Measurements from ENCODE around the gene AKTIP.
"Not testable (repeated sequence)": the region's sequence is repeated elsewhere in the genome, so short reads cannot be mapped to it uniquely, and the experiment has no call there.

The AKTIP gene

DNA sequence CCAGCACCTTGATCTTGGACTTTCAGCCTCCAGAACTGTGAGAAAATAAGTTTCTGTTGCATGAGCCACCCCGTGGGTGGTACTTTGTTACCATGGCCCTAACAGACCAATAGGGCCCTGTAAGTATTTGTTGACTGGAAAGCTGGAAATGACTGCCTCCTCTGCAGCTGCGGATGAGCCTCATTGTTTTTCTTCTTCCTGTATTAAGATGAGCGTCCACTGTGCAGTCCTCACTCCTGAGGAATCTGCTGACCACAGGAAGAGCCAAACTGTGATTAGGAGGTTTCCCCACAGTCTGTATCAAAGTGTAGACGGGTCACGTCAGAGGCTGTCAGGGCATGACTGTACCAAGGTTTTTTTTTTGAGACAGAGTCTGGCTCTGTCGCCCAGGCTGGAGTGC lies 12.2 kb upstream of the AKTIP start:
- no peak for DNase-seq

DNA sequence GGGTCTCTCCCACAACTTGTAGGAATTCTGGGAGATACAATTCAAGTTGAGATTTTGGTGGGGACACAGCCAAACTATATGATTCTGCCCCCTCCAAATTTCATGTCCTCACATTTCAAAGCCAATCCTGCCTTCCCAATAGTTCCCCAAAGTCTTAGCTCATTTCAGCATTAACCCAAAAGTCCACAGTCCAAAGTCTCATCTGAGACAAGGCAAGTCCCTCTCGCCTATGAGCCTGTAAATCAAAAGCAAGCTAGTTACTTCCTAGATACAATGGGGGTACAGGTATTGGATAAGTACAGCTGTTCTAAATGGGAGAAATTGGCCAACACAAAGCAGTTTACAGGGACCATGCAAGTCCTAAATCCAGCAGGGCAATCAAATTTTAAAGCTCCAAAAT lies 9.8 kb upstream of the AKTIP start:
- DNase-seq, result not testable (repeated sequence)

DNA sequence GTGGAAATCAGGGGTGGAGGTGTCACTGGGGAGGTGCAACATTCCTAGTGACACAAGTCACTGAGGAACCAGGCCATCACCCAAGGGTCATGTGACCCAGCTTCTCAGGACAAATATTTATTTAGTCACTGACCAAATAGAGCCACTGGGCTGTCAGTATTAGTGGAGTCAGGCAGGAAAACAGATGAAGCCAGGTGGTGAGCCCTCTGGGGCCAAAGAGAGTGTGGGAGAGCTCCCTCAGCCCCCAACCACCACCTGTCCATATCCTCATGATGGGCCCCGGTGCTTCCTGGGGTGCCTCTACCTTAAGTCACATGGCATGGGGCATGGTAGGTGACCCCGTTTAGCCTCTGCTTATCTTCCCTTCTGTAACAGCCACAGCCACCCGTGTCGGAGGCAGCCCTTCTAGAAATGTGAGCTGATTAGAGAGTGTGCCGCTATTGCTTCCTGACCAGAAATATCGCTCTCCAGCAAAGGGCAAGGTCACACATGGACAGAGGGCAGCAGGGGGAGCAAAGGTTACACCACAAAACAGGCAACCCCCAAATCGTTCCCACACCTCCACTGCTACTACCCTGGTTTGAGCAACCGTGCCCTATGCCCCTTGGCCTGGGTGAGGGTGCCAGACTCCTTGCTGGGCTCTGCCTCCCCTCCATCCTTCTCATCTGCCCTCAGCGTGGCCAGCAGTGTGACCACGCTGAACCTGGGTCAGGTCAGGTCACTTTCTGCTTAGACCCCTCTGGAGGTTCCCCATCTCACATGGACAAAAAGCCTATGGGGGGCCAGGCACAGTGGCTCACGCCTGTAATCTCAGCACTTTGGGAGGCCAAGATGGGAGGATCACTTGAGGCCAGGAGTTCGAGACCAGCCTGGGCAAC lies 8.6 kb upstream of the AKTIP start:
- DNase-seq, result no peak

DNA sequence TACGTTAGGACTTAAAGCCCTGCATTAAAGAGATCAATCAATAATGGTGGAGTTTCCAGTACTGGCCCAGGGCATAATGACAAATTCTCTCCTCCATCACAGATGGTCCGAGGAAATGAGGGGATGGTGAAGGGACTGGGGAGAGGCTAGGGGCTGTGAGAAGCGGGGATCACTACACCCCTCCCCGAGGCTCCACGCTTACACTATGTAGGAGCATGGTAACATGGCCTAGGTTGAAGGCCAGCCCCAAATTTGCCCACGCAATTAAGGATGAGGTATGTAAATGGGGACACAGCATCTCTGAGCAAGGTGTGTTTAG lies 8.0 kb upstream of the AKTIP start:
- DNase-seq, result no peak

DNA sequence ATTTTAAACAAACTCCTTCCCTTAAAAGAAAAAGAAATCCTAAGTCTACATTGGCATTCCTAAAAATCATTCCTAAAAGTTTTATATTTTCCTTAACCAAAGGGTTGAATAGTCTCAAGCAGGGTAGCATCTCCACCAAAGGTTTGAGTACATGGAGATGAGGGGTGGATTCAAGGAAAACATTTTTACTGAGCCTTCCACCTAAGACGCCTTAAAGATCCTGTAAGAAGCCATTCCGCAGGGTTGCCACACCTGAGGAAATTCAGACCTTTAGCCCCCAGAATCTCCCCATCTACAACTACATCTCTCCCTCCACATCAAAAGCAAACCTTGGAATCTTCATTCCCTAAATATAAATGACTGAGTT lies 7.7 kb upstream of the AKTIP start:
- no peak for DNase-seq

DNA sequence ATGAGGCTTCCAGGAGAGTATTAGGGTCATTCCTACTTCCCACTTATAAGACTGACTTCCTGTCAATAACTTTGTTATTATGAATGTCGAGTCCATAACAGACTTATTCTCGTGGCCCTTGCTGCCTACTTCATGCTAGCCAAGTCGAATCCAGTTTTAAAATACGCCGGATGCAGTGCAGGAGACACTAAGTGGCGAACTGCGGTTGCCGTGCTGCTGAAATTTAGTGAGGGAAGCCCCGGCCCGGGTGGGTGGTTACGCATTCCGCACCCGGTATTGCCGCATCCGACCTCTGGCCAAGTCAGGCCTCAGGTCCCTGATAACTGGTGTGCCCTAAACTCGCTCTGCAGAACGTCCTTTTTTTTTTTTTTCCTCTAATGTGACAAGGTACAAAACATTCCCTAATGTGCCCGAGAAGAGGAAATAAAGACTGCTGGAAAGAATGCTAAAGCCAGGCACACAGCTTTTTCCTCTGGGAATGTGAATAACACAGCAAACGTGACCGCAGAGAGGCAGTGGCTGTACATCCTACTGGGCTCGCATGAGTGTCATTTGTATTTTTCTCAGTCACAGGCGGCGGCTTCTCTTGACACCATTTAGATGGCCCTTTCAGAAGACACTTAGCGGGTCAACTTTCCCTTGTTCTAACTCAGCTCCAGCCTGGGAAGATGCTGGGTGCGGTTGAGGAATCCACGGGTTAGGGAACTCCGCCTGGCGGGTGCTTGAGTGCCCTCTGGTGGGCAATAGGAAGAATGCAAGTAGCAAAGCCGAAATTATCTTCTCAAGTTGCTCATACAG lies 7.1 kb upstream of the AKTIP start:
- no peak for DNase-seq

DNA sequence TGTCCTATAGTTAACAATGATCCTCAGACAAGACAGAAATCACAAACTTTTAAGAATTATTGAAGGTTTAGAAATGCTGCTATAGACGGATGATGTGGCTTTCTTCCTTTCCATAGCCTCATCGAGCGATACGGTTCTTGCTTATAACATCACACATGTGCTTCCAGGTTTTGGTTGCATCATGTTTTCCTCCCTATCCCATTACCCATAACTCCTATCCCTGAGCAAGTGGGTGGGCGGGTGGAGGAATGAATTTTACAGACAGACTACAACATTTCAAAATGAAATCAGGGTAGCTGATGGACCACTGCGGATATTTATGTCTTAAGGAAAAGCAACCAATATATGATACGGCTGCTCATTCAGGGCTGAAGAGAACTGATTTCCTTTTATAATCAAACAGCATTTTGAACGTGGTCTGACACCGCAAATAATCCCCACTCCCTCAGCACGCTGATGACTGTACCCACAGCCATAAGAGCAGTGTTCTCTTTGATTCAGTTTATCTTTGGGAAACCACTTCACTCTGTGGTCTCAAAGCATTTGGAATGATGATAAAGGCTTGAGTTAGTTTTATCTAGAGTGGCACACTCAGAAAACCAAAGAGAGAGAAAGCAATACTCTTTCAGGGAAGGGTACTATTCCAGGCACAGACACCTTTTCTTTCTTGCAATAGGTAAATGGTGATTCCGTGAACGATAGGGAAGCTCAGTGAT lies 4.6 kb upstream of the AKTIP start:
- DNase-seq, result no peak

DNA sequence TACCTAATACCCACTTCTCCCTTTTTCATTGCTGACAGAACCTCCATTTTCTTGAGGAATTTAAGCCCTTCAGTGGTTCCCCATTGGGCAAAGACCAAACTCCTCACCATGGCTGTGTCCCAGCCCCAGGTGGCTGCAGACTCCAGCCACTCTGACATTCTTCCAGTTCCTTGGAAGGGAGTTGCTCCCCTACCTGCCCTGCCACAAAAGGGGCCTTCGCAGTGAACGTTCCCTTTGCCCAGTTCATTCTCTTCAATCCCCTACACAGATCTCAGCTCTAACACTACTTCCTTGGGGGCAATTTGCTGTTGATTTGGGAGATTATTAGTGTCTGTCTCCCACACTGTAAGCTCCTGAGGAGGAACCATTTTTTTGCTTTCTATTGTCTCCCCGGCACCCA lies 3.2 kb upstream of the AKTIP start:
- no peak for DNase-seq

DNA sequence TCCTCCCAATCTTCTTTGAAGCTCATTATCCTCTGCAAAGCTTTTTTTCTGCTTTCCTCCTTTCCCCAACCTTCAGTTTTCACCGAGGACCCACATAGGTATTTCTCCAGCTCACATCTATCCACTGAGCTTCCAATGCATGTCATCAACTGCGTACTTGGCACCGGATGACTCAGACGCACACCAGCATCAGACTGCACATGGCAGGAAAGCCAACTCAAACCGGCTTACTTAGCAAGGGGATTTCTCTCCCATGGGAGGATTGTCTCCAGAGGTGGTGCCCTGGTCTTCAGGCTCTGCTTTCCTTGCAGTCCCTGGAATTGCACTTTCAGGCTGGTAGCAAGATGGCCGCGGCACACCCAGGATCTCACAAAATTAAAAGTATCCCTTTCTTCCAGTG lies 1.7 kb upstream of the AKTIP start:
- no peak for DNase-seq

DNA sequence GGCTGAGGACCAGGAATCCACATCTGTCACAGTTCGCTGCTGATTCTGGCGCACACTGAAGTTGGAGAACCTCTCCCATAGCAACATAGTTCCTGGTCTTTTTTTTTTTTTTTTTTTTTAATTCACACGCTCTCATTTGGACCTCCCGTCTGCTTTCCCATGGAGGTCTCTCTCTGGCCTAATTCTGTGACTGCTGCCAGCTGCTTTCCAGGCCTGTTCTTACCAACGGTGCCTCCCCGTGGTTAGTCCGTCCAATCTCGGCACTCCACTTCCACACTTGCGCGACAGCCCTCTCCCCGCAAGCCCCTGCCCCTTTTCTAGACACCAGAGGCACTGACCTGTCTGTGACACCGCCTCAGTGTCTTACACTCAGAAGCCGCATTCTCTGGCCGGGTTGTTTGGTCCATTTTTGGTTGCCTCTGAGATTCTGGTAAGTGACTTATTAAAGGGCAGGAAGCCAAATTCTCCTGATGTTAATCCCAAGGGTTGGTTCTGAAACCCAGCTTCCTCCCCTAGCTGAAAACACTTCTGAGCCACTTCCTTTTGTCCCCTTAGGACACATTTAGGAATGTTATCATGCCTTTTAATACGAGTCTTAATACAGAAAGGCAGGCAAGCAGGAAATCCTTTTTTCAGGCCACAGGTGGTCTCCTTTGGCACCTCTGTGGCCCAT lies 1.1 kb upstream of the AKTIP start:
- no peak for DNase-seq

DNA sequence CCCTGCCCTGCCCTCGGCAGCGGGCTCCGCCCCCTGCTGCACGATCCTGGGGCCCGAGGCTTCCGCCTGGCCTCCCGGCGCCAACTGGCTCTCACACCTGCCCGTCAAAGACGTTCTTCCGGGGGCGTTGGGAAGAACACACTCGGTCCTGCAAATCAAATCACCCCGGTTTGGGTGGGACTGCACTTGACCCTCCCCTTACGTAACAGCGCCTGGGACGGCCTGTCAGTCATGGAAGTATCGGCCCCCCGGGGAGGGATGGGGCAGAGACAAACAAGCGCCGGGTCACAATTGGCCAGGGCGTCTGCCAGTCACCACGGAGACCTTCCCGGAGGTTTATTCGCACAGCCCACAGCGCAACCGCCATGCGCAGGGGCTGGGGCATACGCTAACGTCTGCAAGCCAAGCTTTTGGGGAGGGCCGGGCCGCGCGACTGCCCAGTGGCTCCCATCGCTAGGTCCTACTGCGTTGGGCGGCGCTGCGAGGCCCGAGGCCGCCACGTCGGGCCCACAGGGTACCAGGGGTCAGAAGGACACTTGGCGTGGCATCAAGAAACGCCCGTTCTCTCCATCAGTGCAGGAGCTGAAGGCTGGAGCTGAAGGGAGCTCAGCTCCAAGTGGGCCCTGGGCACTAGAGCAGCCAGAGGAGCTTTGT lies 388 bp upstream of the AKTIP start:
- DNase-seq, result peak; percentile 98

DNA sequence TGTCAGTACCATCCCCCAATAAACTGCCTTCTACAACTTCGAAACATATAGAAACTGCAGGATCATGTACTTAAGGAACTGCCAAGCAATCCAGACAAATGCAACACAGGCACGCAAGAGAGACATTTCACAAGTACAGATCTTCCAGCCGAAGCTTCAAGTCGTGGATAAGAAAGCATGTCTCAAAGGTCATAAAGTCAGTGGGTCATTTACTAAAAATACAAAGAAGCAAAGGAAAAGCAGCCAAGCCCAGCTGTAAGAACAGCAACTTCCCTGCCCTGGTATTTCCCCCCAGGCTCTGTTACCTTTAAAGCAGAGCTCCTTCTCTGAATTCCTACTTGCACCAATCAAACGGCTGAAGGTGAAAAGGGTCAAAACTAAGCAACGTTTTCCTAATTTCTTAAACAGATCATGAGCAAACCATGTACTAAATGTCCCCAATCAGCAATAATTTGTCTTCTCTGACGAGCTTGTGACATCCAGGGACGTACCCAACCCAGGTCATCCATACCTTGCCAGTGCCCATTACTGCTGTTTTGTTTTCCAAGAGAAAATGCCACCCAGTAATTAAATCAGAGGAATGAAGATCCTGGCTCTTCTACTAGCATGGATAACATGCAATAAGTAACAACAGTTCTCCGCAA lies 1.7 kb downstream of the AKTIP start:
- no peak for DNase-seq

DNA sequence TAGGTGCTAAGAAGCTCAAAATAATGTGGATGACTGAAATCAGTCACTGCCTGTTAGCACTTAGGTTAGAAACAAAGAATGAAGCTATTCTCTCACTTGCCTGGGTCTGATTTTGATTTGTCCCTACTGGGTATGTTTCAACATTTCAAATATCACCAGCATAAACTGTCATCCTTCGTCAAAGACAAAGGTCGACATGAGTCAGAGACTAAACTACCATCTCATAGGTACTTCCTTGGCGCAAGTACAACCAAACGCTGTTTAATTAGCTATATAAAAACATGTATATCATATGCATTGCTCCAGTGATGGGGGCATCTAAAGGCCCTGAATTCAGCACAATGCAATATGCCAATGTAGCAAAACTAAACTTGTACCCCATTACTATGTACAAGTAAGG lies 4.0 kb downstream of the AKTIP start:
- no peak for DNase-seq

DNA sequence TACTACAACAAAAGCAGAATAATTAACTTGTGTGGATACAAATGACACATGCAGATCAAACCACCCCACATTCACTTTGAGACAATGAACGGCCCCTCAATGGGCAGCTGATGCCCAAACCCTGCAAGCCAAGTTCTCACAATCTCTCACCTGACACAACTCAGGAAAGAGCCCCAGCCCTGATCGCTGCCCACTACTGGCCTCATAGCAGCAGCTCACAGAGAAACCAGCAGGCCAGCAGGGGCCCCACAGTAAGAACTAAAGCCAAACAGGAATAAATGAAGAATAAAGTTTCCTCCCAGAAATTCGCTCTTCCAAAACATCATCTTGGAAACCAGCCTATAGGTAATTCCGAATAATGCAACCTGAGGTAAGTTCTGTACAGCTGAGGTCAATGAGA lies 7.7 kb downstream of the AKTIP start:
- DNase-seq, result no peak

DNA sequence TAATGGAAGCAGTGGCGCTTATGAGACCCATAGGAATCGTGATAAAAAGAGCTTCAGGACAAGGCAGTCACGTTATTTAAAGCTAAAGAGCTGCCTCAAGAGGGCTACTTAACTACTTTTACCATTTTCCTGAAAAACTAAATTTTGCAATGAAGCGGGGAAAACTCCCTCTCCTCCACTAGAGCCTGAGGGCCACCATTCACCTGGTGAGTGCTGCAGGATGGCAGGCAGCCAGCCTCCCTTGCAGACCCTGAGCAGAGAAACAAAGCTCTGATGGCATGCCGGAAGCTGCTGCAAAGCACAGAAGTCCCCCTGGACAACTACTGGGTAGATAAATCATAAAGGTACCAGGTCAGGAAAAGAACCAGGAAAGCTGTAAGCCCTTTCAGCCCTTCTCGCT lies 8.4 kb downstream of the AKTIP start:
- no peak for DNase-seq

DNA sequence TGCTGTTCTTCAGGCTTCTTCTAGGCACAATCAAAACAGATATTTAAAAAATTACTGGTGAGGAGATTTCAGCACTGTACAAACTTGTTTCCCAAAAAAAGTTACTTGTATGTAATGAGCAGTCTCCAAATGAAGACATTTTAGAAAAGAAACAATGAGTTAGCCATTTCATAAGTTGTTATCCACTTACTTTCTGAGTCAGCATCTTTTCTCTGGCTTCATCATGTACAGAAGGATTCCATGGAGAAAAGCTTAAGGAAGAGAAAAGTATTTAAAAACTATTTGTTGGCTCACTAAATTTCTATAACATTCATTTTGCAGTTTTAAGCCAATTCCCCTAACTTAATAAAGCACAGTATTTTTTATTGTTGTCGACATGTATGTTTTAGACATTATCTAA lies 10.5 kb downstream of the AKTIP start:
- DNase-seq, result no peak

DNA sequence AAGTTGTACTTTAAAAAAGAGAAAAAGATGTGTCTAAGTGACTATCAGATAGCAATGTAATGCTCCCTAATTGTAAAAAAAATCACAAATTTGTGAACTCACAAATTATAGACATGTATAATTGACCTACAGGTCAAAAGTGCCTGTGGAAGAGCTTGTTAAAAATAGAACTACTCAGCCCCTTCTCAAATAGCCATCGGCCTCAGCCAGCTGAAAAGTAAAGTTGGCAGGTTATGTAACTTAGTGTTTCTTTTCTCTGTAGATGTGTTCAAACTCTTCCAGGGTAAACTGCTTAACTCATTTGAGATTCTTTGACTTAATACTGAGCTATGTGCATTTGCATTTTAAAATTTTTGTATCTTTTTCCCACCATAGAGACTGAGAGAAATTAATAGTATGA lies 13.3 kb downstream of the AKTIP start:
- DNase-seq, result no peak

DNA sequence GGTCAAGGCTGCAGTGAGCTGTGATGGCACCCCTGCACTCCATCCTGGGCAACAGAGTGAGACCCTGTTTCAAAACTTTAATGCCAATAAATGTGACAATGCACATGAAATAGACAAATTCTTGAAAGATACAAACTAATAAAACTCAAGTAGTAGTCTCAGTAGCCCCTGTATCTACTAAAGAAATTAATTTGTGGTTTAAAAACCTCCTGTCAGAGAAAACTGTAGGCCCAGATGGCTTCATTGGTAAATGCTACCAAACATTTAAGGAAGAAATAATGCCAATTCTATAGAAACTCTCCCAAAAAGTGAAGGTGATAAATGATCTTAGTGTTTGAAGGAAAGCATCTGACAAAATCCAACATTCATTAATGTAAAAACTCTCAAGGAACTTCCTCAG lies 16.8 kb downstream of the AKTIP start:
- DNase-seq, result no peak

DNA sequence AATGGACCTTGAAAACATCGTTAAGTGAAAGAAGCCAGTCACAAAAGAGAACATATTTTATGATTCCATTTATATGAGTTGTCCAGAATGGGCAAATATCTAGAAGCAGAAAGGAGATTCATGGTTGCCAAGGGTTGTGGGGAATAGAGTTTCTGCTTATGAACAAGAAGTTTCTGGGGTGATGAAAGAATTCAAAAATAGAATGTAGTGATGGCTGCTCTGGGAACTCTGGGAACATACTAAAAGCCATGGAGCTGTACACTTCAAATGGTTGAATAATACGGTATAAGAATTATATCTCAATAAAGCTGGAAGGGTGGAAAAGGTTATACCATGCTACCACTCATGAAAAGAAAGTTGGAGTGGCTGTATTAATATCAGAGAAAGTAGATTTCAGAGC lies 18.5 kb downstream of the AKTIP start:
- no peak for DNase-seq

DNA sequence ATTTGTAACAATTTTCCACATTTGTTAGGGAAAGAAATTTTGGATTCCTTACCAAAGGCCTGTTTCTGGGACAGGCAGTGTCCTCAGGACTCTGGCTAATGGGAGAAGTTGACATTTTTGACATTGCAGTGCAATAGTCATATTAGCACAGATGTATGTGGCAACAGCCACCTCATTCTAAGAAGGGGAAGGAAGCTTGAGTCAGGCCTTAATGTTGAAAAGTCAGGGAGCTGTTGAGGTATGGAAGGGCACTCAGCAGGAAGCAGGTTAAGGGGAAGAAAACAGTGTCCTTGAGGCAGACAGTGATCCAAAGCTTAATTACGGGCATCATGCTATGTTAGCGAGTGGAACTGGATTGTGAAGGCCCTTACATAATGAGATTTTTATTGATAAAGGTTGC lies 20.9 kb downstream of the AKTIP start:
- no peak for DNase-seq

DNA sequence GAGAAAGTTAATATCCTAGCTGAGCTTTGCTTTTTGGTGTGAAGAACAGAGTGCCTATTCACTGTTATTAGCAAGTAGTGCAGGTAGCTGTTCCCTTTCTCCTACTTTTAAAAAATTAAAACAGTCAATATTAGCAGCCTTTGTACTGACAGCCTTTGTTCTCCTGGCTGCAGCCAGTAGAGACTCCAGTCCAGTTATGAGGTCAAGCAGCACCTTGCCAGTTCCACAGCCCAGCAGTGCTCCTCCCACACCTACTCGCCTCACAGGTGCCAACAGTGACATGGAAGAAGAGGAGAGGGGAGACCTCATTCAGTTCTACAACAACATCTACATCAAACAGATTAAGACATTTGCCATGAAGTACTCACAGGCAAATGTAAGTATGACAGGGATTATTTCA lies 22.6 kb downstream of the AKTIP start:
- no peak for DNase-seq

DNA sequence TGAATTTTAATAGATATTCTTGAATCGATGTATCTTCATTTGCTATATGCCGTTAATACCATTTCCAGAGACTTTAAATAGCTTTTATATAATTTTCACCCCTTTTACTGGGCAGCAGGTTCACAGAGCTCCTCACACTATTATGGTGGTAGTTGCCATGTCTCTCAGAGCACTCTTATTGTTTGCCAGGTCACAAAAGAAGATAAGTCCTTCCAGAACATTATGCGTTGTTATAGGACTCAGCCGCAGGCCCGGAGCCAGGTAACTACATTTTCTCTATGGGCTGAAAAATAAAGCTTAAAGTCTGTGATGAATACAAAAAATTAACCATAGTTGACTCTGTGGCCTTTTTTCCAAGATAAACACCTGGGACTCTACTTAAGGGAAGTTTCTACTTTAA lies 24.0 kb downstream of the AKTIP start:
- no peak for DNase-seq

Data from NCI-H1417 treated with DMSO at 0.1 percent for 48 hours (cell line).